GM15510 (cell line): ENCODE measurements around the gene BPIFA1.

ENCODE experiments used
- POLR2A ChIP-seq: IDR thresholded peaks from 3 replicates; pipeline ENCODE4 v1.6.1; 2011; ENCODE audit warnings: borderline replicate concordance; ENCODE audit not compliant: insufficient read length; ENCODE audit errors: extremely low read depth

The BPIFA1 gene

GRCh38 chr20:33234050-33234449, 1.7 kb upstream of the BPIFA1 start:
- TF ChIP-seq POLR2A: no peak

GRCh38 chr20:33236351-33236750, 555 bp downstream of the BPIFA1 start:
- TF ChIP-seq POLR2A: no peak

- no peak for TF ChIP-seq POLR2A
Observed at GRCh38 chr20:33237989-33238388, 2.2 kb downstream of the BPIFA1 start.

GRCh38 chr20:33239418-33239817, 3.6 kb downstream of the BPIFA1 start:
- no peak for TF ChIP-seq POLR2A

- TF ChIP-seq POLR2A: no peak
Observed at GRCh38 chr20:33239979-33240736, 4.4 kb downstream of the BPIFA1 start.

GRCh38 chr20:33240923-33241322, 5.1 kb downstream of the BPIFA1 start:
- no peak for TF ChIP-seq POLR2A

GRCh38 chr20:33242319-33243100, 6.7 kb downstream of the BPIFA1 start:
- TF ChIP-seq POLR2A: no peak

GRCh38 chr20:33246077-33246476, 10.3 kb downstream of the BPIFA1 start:
- no peak for TF ChIP-seq POLR2A

- TF ChIP-seq POLR2A: no peak
Observed at GRCh38 chr20:33249456-33249855, 13.7 kb downstream of the BPIFA1 start.

GRCh38 chr20:33250666-33251065, 14.9 kb downstream of the BPIFA1 start:
- no peak for TF ChIP-seq POLR2A

GRCh38 chr20:33251496-33251895, 15.7 kb downstream of the BPIFA1 start:
- TF ChIP-seq POLR2A: no peak

- TF ChIP-seq POLR2A: no peak
Observed at GRCh38 chr20:33252460-33252859, 16.7 kb downstream of the BPIFA1 start.

- TF ChIP-seq POLR2A: no peak
Observed at GRCh38 chr20:33255005-33255404, 19.2 kb downstream of the BPIFA1 start.

GRCh38 chr20:33257237-33257636, 21.4 kb downstream of the BPIFA1 start:
- TF ChIP-seq POLR2A: no peak

GRCh38 chr20:33259371-33259770, 23.6 kb downstream of the BPIFA1 start:
- no peak for TF ChIP-seq POLR2A

GRCh38 chr20:33261465-33261864, 25.7 kb downstream of the BPIFA1 start:
- no peak for TF ChIP-seq POLR2A
